Muscle of arm (tissue), 14 donors: Measurements from ENCODE around the gene TBC1D23. TPM values are rescaled to one million over a fixed set of nuclear protein-coding genes. Genes with fewer than 3 reads are reported as not detected.
"Not testable (repeated sequence)": the region's sequence is repeated elsewhere in the genome, so short reads cannot be mapped to it uniquely, and the experiment has no call there.

Source experiments
- DNase-seq: peaks from one replicate; pipeline ENCODE4 v3.0.0-alpha.2; 2013
- long read RNA-seq, 11 donors: transcript quantifications; one replicate each; lab custom pipeline, GENCODE V29; 2026
- polyA plus RNA-seq, 12 donors: library from polyadenylated mRNA; unstranded; fragments of 120-200 nt; gene quantifications; one replicate each; pipeline ENCODE4 v1.2.1, GENCODE V29; 2013; ENCODE audit not compliant: insufficient read length in 12 of 12

The TBC1D23 gene
- polyA plus RNA-seq: 10 to 100 TPM in 11 of 12 donors, not detected in 1; 31.7 to 45.6 (median 38.2) TPM
- long read RNA-seq, donor 1, partial matches to known transcripts: 9 of 11 reads
- long read RNA-seq, donor 1, other reads (novel, unspliced or antisense): 0 of 11 reads
- long read RNA-seq, donor 2, partial matches to known transcripts: 8 of 12 reads
- long read RNA-seq, donor 2, other reads (novel, unspliced or antisense): 0 of 12 reads
- long read RNA-seq, donor 3, partial matches to known transcripts: 0 of 3 reads
- long read RNA-seq, donor 3, other reads (novel, unspliced or antisense): 0 of 3 reads
- long read RNA-seq, donor 4, partial matches to known transcripts: 5 of 8 reads
- long read RNA-seq, donor 4, other reads (novel, unspliced or antisense): 0 of 8 reads
- long read RNA-seq, donor 5, transcript TBC1D23-202 (19 exons, 3,677 nt): major isoform, 7 of 18 reads
- long read RNA-seq, donor 5, transcript TBC1D23-204 (4 exons, 2,304 nt): minor isoform, 6 of 18 reads
- long read RNA-seq, donor 5, partial matches to known transcripts: 5 of 18 reads
- long read RNA-seq, donor 5, other reads (novel, unspliced or antisense): 0 of 18 reads
- long read RNA-seq, donor 6, partial matches to known transcripts: 0 of 1 reads
- long read RNA-seq, donor 6, other reads (novel, unspliced or antisense): 0 of 1 reads
- long read RNA-seq, donor 7, partial matches to known transcripts: 0 of 4 reads
- long read RNA-seq, donor 7, other reads (novel, unspliced or antisense): 0 of 4 reads
- long read RNA-seq, donor 8, partial matches to known transcripts: 0 of 1 reads
- long read RNA-seq, donor 8, other reads (novel, unspliced or antisense): 0 of 1 reads
- long read RNA-seq, donor 9, partial matches to known transcripts: 0 of 3 reads
- long read RNA-seq, donor 9, other reads (novel, unspliced or antisense): 0 of 3 reads
- long read RNA-seq, donor 10, partial matches to known transcripts: 0 of 5 reads
- long read RNA-seq, donor 10, other reads (novel, unspliced or antisense): 0 of 5 reads
- long read RNA-seq, donor 11, partial matches to known transcripts: 0 of 4 reads
- long read RNA-seq, donor 11, other reads (novel, unspliced or antisense): 0 of 4 reads

GRCh38 chr3:100260685-100261484, at the start of gene TBC1D23:
Gene TBC1D23, plus strand, starts transcription at chr3:100260992. Its CDS starts 27 bp downstream, at chr3:100261019.
- peak; percentile 99 for DNase-seq

- no peak for DNase-seq
These were observed 46.8 kb upstream of the TBC1D23 start for GRCh38 chr3:100213891-100214573.

- no peak for DNase-seq
These were observed 46.2 kb upstream of the TBC1D23 start for GRCh38 chr3:100214574-100214964.

GRCh38 chr3:100216713-100217112, 44.1 kb upstream of the TBC1D23 start:
- no peak for DNase-seq

GRCh38 chr3:100221159-100221558, 39.6 kb upstream of the TBC1D23 start:
- no peak for DNase-seq

- DNase-seq: no peak
These were observed 35.6 kb upstream of the TBC1D23 start for GRCh38 chr3:100225193-100225592.

GRCh38 chr3:100225883-100226282, 34.9 kb upstream of the TBC1D23 start:
- DNase-seq: no peak

GRCh38 chr3:100226712-100227429, 33.9 kb upstream of the TBC1D23 start:
- DNase-seq: peak; percentile 40

GRCh38 chr3:100227511-100227921, 33.3 kb upstream of the TBC1D23 start:
- peak; percentile 81 for DNase-seq

GRCh38 chr3:100228247-100228646, 32.5 kb upstream of the TBC1D23 start:
- no peak for DNase-seq

GRCh38 chr3:100229188-100229587, 31.6 kb upstream of the TBC1D23 start:
- DNase-seq: not testable (repeated sequence)

GRCh38 chr3:100230710-100231109, 30.1 kb upstream of the TBC1D23 start:
- no peak for DNase-seq

GRCh38 chr3:100231668-100232067, 29.1 kb upstream of the TBC1D23 start:
- no peak for DNase-seq

- DNase-seq: no peak
These were observed 26.4 kb upstream of the TBC1D23 start for GRCh38 chr3:100234364-100234763.

GRCh38 chr3:100238599-100238998, 22.2 kb upstream of the TBC1D23 start:
- DNase-seq: no peak

- not testable (repeated sequence) for DNase-seq
These were observed 18.3 kb upstream of the TBC1D23 start for GRCh38 chr3:100242471-100242870.

- DNase-seq: no peak
These were observed 16.5 kb upstream of the TBC1D23 start for GRCh38 chr3:100244264-100244663.

GRCh38 chr3:100245136-100245535, 15.7 kb upstream of the TBC1D23 start:
- DNase-seq: no peak

- no peak for DNase-seq
These were observed 14.9 kb upstream of the TBC1D23 start for GRCh38 chr3:100245927-100246326.

GRCh38 chr3:100246999-100247398, 13.8 kb upstream of the TBC1D23 start:
- DNase-seq: no peak
